ENCODE measurements around the gene BLOC1S5. TPM values are rescaled to one million over a fixed set of nuclear protein-coding genes. Genes with fewer than 3 reads are reported as not detected.

Gene BLOC1S5
- total RNA-seq, 1 experiment from 2014 or later = 11.8 TPM

DNA sequence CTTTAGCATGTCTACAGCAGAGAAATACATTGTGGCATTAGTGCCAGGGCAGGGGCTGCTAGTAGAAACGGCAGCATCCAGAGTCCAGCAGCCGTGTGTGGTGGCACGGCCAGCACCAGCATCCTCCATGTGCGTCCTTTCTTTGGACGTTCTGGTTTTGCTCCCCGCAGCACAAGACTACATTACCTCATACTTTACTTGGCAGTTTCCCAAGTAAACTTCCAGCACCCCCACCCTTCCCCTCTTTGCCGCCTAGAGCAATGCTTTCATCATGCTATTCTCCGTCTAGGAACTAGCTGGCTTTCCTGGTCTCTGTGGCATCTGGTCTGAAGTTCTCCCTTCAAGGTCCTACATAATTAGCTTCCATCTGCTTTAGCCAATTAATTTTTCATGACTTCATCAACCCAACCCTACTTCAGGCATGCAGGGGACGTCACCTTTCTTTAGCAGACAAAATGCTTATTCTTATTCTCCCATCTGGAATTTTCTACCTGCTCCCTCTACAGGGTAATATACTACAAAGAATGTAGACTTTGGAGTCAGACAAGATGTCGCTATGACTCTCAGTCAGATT is 67.6 kb downstream of the BLOC1S5 start:
- no TSS peak for BruUV-seq (replicated peaks)
- Histone ChIP-seq H3K4me1 (ENCODE audit: control insufficient read depth, insufficient read depth, low read length) (no peaks in the 10 kb centered on the region), H3K27ac (ENCODE audit: low read length) (no peak overlapping the region), H3K27me3 (ENCODE audit: control insufficient read depth, insufficient read depth, low read length) (no peaks in the 10 kb centered on the region), H3K4me3 (ENCODE audit: low read depth in 2 of 2, low read length in 2 of 2) (no peak overlapping the region), H3K9me3 (ENCODE audit: control insufficient read depth, insufficient read depth, low read depth, low read length) (no peaks in the 10 kb centered on the region), H3K36me3 (ENCODE audit: control insufficient read depth, insufficient read depth, low read length) (no peaks in the 10 kb centered on the region)
- no peak for TF ChIP-seq CTCF (IDR thresholded peaks at IDR 0.05)
- TF ChIP-seq REST (IDR thresholded peaks at IDR 0.05; ENCODE audit: insufficient read depth in 1 of 2, low read depth in 2 of 2, low read length in 1 of 2) = no peak
- no peak for TF ChIP-seq POLR2AphosphoS5 (IDR thresholded peaks at IDR 0.05; ENCODE audit: low read depth, low read length)
- TF ChIP-seq SIN3A (IDR thresholded peaks at IDR 0.05; ENCODE audit: borderline replicate concordance, insufficient read depth, low read depth, low read length) = no peak
- no peak for TF ChIP-seq TCF7L2 (IDR thresholded peaks at IDR 0.05; ENCODE audit: low read depth, low read length)
- DNase-seq (ENCODE audit: low read depth, low spot score) (no peak), ATAC-seq (no peak)
- intact Hi-C loops (cut with micrococcal nuclease; ENCODE audit: unreplicated experiment) (no loop called here), in situ Hi-C loops (cut with HindIII; ENCODE audit: low pct_unique_long_range_greater_than_20kb, low sequenced_read_pairs) (no loop called here)
- CTCF ChIA-PET = interaction anchor here (0.7 kb wide), 1 partner anchor 274 kb away, joined by 3 read pairs; no protein-coding TSS in a partner anchor
- POLR2A ChIA-PET = interaction anchor here (0.6 kb wide), 1 partner anchor 206 kb away, joined by 21 read pairs; no protein-coding TSS in a partner anchor

- Histone ChIP-seq H3K4me3 (ENCODE audit: low read depth in 2 of 2, low read length in 2 of 2) (no peak overlapping the region), H3K9me3 (ENCODE audit: control insufficient read depth, insufficient read depth, low read depth, low read length) (no peaks in the 10 kb centered on the region), H3K27me3 (ENCODE audit: control insufficient read depth, insufficient read depth, low read length) (no peaks in the 10 kb centered on the region), H3K27ac (ENCODE audit: low read length) (no peak overlapping the region), H3K36me3 (ENCODE audit: control insufficient read depth, insufficient read depth, low read length) (no peaks in the 10 kb centered on the region), H3K4me1 (ENCODE audit: control insufficient read depth, insufficient read depth, low read length) (no peaks in the 10 kb centered on the region)
- ChIA-PET POLR2A (no interaction called here), CTCF (no interaction called here)
- in situ Hi-C loops (cut with HindIII; ENCODE audit: low pct_unique_long_range_greater_than_20kb, low sequenced_read_pairs) = no loop called here
- no peak for DNase-seq (ENCODE audit: low read depth, low spot score)
- BruUV-seq (replicated peaks) = no TSS peak
- TF ChIP-seq CTCF (IDR thresholded peaks at IDR 0.05) (peak; percentile 46), REST (IDR thresholded peaks at IDR 0.05; ENCODE audit: insufficient read depth in 1 of 2, low read depth in 2 of 2, low read length in 1 of 2) (no peak)
- ATAC-seq = no peak
- intact Hi-C loops (cut with micrococcal nuclease; ENCODE audit: unreplicated experiment) = loop anchor here (5.0 kb wide), 1 partner anchor 267 kb away; the partner anchor contains the start of gene BMP6
Measured at GRCh38 chr6:7993952-7994351, 70.2 kb downstream of the BLOC1S5 start.
